ENCODE data around the gene INPP5A. TPM values are rescaled to one million over a fixed set of nuclear protein-coding genes. Genes with fewer than 3 reads are reported as not detected.
A peak's percentile ranks its signal among the peaks of the same experiment; 100 is the strongest.
"Not testable (repeated sequence)": the region's sequence is repeated elsewhere in the genome, so short reads cannot be mapped to it uniquely, and the experiment has no call there.

Gene INPP5A
- total RNA-seq, 2 experiments from 2014 or later = 7.4 to 7.5 TPM

- DNase-seq = no peak
- peaks cover 32% of the 10 kb centered on the region for H3K4me1 Mint-ChIP-seq (ENCODE audit: low read depth)
- intact Hi-C loops (cut with micrococcal nuclease) = loop anchor here (1.0 kb wide), 1 partner anchor 10 kb away; no protein-coding TSS in a partner anchor
- ChIA-PET CTCF (interaction anchor here (0.8 to 1.7 kb wide), 3 partner anchors 12 to 105 kb away, joined by 3 to 13 read pairs (median 3); no protein-coding TSS in a partner anchor), POLR2A (interaction anchor here (1.0 to 2.0 kb wide), 2 partner anchors 11 to 19 kb away, joined by 3 to 6 read pairs; no protein-coding TSS in a partner anchor)
- no peaks in the 10 kb centered on the region for H3K27me3 Mint-ChIP-seq
- peak overlapping the region; percentile 52 for H3K27ac Mint-ChIP-seq
- H3K36me3 Mint-ChIP-seq = no peaks in the 10 kb centered on the region
- no peak overlapping the region for H3K4me3 Mint-ChIP-seq
- H3K9me3 Mint-ChIP-seq = no peaks in the 10 kb centered on the region
These were observed 14.2 kb downstream of the INPP5A start for GRCh38 chr10:132551808-132552130.

DNA sequence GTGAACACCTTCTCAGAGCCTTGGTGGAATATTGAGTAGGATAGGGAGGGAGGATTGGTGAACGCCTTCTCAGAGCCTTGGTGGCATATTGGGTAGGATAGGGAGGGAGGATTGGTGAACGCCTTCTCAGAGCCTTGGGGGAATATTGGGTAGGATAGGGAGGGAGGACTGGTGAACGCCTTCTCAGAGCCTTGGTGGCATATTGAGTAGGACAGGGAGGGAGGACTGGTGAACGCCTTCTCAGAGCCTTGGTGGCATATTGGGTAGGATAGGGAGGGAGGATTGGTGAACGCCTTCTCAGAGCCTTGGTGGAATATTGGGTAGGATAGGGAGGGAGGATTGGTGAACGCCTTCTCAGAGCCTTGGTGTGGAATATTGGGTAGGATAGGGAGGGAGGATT, 15.0 kb downstream of the INPP5A start:
- intact Hi-C loops (cut with micrococcal nuclease); POLR2A ChIA-PET; DNase-seq; H3K27me3 Mint-ChIP-seq; H3K4me3 Mint-ChIP-seq; H3K27ac Mint-ChIP-seq; CTCF ChIA-PET; H3K36me3 Mint-ChIP-seq; H3K9me3 Mint-ChIP-seq: not testable (repeated sequence)
- peaks cover 33% of the 10 kb centered on the region for H3K4me1 Mint-ChIP-seq (ENCODE audit: low read depth)

DNA sequence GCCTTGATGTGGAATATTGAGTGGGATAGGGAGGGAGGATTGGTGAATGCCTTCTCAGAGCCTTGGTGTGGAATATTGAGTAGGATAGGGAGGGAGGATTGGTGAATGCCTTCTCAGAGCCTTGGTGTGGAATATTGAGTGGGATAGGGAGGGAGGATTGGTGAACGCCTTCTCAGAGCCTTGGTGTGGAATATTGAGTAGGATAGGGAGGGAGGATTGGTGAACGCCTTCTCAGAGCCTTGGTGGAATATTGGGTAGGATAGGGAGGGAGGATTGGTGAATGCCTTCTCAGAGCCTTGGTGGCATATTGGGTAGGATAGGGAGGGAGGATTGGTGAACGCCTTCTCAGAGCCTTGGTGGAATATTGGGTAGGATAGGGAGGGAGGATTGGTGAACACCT, 16.0 kb downstream of the INPP5A start:
- H3K9me3 Mint-ChIP-seq; H3K27ac Mint-ChIP-seq; POLR2A ChIA-PET; DNase-seq; H3K27me3 Mint-ChIP-seq; H3K4me3 Mint-ChIP-seq; CTCF ChIA-PET; intact Hi-C loops (cut with micrococcal nuclease); H3K36me3 Mint-ChIP-seq: not testable (repeated sequence)
- H3K4me1 Mint-ChIP-seq (ENCODE audit: low read depth) = peaks cover 30% of the 10 kb centered on the region

DNA sequence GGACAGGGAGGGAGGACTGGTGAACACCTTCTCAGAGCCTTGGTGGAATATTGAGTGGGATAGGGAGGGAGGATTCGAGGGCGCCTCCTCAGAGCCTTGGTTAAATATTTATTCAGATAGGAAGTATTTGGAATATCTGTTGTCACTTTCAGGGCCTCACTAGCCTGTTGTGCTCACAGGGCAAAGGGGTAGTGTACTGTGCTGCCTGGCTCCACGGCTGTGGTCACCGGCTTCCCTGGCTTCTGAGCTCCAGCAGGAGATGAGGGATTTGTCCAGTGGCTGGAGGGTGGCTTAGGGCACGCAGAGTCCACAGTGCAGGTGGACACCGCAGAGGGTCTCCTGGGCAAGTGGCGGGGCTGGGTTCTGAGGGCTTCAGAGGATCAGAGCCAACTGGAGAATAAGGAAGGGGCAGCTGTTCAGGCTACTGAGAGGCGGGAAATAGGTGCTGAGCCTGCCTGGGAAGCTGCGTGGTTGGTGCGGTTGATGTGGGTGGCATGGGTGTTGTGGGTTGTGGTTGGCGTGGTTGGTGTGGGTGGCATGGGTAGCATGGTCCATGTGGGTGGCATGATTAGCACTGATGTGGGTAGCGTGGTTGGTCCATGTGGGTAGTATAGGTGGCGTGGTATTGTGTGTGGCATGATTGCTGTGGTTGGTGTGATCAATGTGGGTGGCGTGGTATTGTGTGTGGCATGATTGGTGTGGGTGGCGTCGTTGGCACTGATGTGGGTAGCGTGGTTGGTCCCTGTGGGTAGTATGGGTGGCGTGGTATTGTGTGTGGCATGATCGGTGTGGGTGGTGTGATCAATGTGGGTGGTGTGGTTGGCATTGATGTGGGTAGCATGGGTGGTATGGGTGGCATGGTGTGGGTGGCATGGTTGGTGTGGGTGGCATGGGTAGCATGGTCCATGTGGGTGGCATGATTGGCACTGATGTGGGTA, 16.7 kb downstream of the INPP5A start:
- Mint-ChIP-seq H3K4me1 (ENCODE audit: low read depth) (peaks cover 31% of the 10 kb centered on the region), H3K4me3 (no peak overlapping the region), H3K36me3 (no peaks in the 10 kb centered on the region), H3K27ac (no peak overlapping the region), H3K9me3 (no peaks in the 10 kb centered on the region), H3K27me3 (no peaks in the 10 kb centered on the region)
- no peak for DNase-seq
- POLR2A ChIA-PET = no interaction called here
- intact Hi-C loops (cut with micrococcal nuclease) = no loop called here
- CTCF ChIA-PET = no interaction called here

DNA sequence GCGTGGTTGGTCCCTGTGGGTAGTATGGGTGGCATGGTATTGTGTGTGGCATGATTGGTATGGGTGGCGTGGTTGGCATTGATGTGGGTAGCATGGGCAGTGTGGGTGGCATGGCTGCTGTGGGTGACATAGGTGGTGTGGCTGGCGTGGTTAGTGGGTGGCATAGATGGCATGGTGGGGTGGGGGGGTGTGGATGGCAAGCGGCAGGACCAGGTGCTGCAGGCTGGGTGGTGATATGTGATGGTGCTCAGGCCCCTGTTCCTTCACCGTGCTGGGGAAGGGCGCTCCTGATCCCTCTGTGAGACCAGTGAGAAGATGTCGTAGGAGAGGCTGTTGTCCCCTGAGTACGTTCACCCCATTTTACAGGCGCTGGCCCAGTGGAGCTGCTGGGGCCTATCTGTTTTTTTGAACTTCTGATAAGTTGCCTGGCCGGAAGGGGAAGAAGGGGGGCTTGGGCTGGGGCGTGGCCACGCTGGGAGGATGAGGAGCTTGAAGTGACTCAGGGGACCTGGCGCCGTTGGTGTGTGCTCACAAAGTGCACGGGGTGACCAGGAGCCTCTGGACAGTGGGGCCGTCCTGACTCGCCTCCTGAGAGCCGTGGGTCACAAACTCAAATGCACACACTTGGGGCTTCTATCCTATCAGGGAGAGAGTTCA, 17.5 kb downstream of the INPP5A start:
- ChIA-PET CTCF (no interaction called here), POLR2A (no interaction called here)
- peak; percentile 55 for DNase-seq
- intact Hi-C loops (cut with micrococcal nuclease) = no loop called here
- Mint-ChIP-seq H3K4me1 (ENCODE audit: low read depth) (peaks cover 38% of the 10 kb centered on the region), H3K27ac (no peak overlapping the region), H3K36me3 (no peaks in the 10 kb centered on the region), H3K9me3 (no peaks in the 10 kb centered on the region), H3K27me3 (no peaks in the 10 kb centered on the region), H3K4me3 (no peak overlapping the region)

- ChIA-PET POLR2A (no interaction called here), CTCF (no interaction called here)
- Mint-ChIP-seq H3K36me3 (no peaks in the 10 kb centered on the region), H3K27me3 (no peaks in the 10 kb centered on the region), H3K9me3 (no peaks in the 10 kb centered on the region), H3K4me3 (no peak overlapping the region), H3K27ac (no peak overlapping the region), H3K4me1 (ENCODE audit: low read depth) (peaks cover 36% of the 10 kb centered on the region)
- no peak for DNase-seq
- intact Hi-C loops (cut with micrococcal nuclease) = no loop called here
These were observed 18.3 kb downstream of the INPP5A start for GRCh38 chr10:132555648-132556575.

DNA sequence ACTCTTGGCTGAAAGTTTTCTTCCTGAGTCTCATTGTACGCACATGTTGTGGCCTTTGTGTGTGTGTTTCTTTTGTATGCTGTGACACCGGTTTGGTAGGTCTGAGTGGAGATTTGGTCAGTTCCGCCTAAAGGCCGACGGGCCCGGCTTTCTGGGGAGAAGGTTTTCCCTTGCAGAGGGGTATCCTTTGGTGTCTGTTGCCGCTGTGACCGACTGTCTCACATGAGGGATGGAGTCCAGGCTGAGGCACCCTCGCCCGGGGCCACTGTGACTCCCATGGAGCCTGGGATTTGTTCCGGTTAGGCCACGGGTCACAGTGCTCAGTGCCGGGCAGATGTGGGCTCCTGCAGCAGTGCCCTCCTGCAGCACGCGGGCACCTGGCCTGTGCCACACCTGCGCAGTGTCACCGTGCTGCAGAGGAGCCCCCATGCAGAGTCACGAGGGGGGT, 19.4 kb downstream of the INPP5A start:
- H3K27ac Mint-ChIP-seq = no peak overlapping the region
- H3K4me3 Mint-ChIP-seq = no peak overlapping the region
- DNase-seq = no peak
- intact Hi-C loops (cut with micrococcal nuclease) = no loop called here
- H3K36me3 Mint-ChIP-seq = no peaks in the 10 kb centered on the region
- ChIA-PET CTCF (no interaction called here), POLR2A (no interaction called here)
- H3K4me1 Mint-ChIP-seq (ENCODE audit: low read depth) = peaks cover 31% of the 10 kb centered on the region
- no peaks in the 10 kb centered on the region for H3K27me3 Mint-ChIP-seq
- H3K9me3 Mint-ChIP-seq = no peaks in the 10 kb centered on the region

DNA sequence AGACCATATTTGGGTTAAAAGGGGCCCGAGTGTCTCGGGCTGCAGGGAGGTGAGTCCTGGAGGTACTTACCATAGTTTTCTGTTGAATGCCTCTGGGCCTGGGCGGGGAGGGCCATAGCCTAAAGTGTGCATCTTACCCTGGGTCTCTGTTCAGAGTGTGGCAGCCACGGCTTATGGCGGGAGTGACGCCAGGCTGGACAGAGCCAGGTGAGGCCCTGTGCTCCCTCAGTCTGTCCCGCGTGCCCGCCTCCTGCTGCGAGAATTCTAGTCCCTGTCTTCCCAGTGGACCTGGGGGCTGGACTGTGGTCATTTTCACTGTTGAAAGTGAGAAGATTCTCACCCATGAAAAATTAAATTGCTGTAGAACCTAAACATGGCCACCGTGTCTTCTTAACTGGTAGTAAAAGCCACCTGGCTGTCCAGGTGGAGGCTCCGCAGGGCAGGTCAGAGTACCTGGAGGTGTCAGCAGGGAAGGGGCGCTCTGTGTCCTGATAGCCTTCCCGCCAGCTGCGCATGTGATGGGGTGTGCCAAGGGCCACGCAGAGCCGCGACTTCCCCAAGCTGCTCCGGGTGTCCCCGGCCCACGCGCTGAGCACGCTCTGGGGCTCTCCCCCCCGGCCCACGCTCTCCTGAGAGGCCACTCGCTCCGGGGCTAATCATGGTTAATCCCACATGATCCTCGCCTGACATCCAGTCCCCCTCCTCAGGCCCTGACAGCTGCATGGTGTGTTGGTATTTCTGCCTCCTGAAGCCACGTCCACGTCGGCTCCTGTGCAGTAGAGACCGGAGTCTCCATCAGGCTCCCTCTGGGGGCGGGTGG, 20.3 kb downstream of the INPP5A start:
- DNase-seq = no peak
- CTCF ChIA-PET = no interaction called here
- Mint-ChIP-seq H3K27ac (no peak overlapping the region), H3K4me3 (no peak overlapping the region), H3K9me3 (no peaks in the 10 kb centered on the region), H3K4me1 (ENCODE audit: low read depth) (peaks cover 31% of the 10 kb centered on the region), H3K27me3 (no peaks in the 10 kb centered on the region), H3K36me3 (no peaks in the 10 kb centered on the region)
- POLR2A ChIA-PET = no interaction called here
- intact Hi-C loops (cut with micrococcal nuclease) = no loop called here

DNA sequence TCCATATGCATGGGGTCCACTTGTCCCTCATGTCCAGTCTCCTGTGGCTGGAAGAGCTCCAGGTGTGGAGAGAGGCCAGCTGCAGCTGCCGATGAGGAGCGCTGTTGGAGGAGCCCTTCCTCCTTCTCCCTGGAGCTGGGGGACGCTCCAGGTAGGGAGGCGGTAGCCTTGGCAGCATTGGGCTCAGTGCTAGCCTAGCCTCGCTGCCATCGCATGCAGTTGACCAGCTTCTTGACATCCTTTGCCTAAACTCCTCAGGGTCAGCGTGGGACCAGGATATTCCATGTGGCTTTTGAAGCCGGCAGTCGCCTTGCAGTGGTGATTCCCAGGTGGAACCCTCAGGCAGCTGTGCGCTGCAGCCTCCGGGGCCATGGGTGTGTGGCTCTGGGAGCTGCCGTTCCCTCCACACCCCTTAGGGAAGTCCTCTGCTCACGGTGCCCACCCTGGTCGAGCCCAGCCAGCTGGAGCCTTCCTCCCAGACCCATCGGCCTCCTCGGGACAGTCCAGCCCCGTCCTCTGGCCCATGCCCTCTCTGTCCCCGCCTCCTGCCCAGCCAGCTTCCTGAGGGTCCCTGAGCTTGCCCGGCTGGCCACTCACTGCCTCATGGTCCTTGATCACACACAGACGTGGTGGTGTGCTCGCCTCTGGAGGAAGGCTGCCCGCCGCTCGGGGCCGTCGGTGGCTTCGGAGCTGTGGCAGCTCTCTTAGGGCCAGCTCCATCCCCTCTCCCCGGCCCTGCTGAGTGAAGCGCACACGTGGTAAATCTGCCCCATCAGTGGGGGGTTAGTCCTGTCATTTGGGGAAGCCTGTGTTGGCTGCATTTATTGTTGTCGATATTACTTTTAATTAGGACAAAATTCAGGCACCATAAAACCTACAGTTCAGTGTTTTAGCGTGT, 21.2 kb downstream of the INPP5A start:
- Mint-ChIP-seq H3K9me3 (no peaks in the 10 kb centered on the region), H3K4me3 (no peak overlapping the region), H3K27me3 (no peaks in the 10 kb centered on the region), H3K36me3 (no peaks in the 10 kb centered on the region), H3K4me1 (ENCODE audit: low read depth) (peaks cover 38% of the 10 kb centered on the region), H3K27ac (no peak overlapping the region)
- ChIA-PET CTCF (no interaction called here), POLR2A (no interaction called here)
- no peak for DNase-seq
- intact Hi-C loops (cut with micrococcal nuclease) = no loop called here

DNA sequence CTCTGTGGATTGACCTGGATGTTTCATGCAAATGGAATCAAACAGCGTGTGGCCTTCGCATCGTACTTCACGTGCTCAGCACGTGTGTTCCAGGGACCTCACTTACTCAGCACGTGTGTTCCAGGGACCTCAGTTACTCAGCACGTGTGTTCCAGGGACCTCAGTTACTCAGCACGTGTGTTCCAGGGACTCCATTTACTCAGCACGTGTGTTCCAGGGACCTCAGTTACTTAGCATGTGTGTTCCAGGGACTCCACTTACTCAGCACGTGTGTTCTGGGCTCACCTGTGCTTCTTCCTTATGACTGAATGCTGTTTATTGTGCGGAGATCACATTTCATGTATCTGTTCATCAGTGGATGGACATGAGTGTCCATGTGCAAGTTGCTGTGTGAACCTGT, 22.0 kb downstream of the INPP5A start:
- Mint-ChIP-seq H3K4me1 (ENCODE audit: low read depth) (peaks cover 38% of the 10 kb centered on the region), H3K4me3 (no peak overlapping the region), H3K9me3 (no peaks in the 10 kb centered on the region), H3K36me3 (no peaks in the 10 kb centered on the region), H3K27me3 (no peaks in the 10 kb centered on the region), H3K27ac (no peak overlapping the region)
- intact Hi-C loops (cut with micrococcal nuclease) = no loop called here
- CTCF ChIA-PET = no interaction called here
- no peak for DNase-seq
- POLR2A ChIA-PET = no interaction called here

- POLR2A ChIA-PET = no interaction called here
- CTCF ChIA-PET = no interaction called here
These were observed 22.7 kb downstream of the INPP5A start for GRCh38 chr10:132560241-132560731.

More at GRCh38 chr10:132560241-132560731, 22.7 kb downstream of the INPP5A start:
- intact Hi-C loops (cut with micrococcal nuclease) = no loop called here
- Mint-ChIP-seq H3K36me3 (no peaks in the 10 kb centered on the region), H3K4me1 (ENCODE audit: low read depth) (peaks cover 38% of the 10 kb centered on the region), H3K27ac (no peak overlapping the region), H3K27me3 (no peaks in the 10 kb centered on the region), H3K9me3 (no peaks in the 10 kb centered on the region), H3K4me3 (no peak overlapping the region)
- no peak for DNase-seq
